A673 (cell line): ENCODE results near the gene CENPVL3. TPM values are rescaled to one million over a fixed set of nuclear protein-coding genes. Genes with fewer than 3 reads are reported as not detected.
"Not testable (repeated sequence)": the region's sequence is repeated elsewhere in the genome, so short reads cannot be mapped to it uniquely, and the experiment has no call there.

Experiments used
- Bru-seq: library from RNA; stranded (reverse); fragments of 400-500 nt; gene quantifications from one replicate; lab custom pipeline; 2021; lab: Mats Ljungman, UMichigan
- BruChase-seq, 2 experiments: library from RNA; stranded (reverse); fragments of 400-500 nt; gene quantifications; one replicate each; lab custom pipeline; 2021; lab: Mats Ljungman, UMichigan
- BruUV-seq: library from RNA; stranded (reverse); fragments of 400-500 nt; replicated peaks from 2 replicates; lab custom pipeline; 2021; lab: Mats Ljungman, UMichigan
- CTCF ChIA-PET: fragments of 300-600 bp; sonication (Branson Sonifier 250); formaldehyde crosslinking; loops from one replicate; lab custom pipeline; 2022; ENCODE audit warnings: antibody characterized with exemption; lab: Charles Lee
- POLR2A ChIA-PET: fragments of 300-600 bp; sonication (Branson Sonifier 250); formaldehyde crosslinking; loops from one replicate; lab custom pipeline; 2022; ENCODE audit warnings: antibody characterized with exemption; ENCODE audit not compliant: low non-redundant PET; lab: Charles Lee
- DNase-seq: peaks from one replicate; pipeline ENCODE4 v3.0.0-alpha.2; 2015; ENCODE audit warnings: low spot score
- H3K27ac ChIP-seq: fragments of 200-600 bp; sonication (generic); 2 replicates; pipeline ENCODE4 v1.5.1; 2016; ENCODE audit warnings: mixed run types, low read depth, mild to moderate bottlenecking, mixed read lengths, antibody characterized with exemption, low read length; ENCODE audit not compliant: poor library complexity, severe bottlenecking
- H3K27me3 ChIP-seq: fragments of 200-600 bp; sonication (generic); replicated peaks from 2 replicates; pipeline ENCODE4 v1.6.1; 2017; ENCODE audit warnings: mixed run types, low read depth, mild to moderate bottlenecking, mixed read lengths, antibody characterized with exemption, low read length; ENCODE audit not compliant: insufficient read depth, poor library complexity
- H3K36me3 ChIP-seq: fragments of 200-600 bp; sonication (generic); 2 replicates; pipeline ENCODE4 v1.6.1; 2016; ENCODE audit warnings: mixed run types, mild to moderate bottlenecking, mixed read lengths, antibody characterized with exemption, low read length; ENCODE audit not compliant: insufficient read depth, poor library complexity, severe bottlenecking
- H3K4me1 ChIP-seq: fragments of 200-600 bp; sonication (generic); 2 replicates; pipeline ENCODE4 v1.6.1; 2017; ENCODE audit warnings: mixed run types, mild to moderate bottlenecking, mixed read lengths, antibody characterized with exemption, low read length; ENCODE audit not compliant: insufficient read depth, poor library complexity, severe bottlenecking
- H3K4me3 ChIP-seq: fragments of 200-600 bp; sonication (generic); 2 replicates; pipeline ENCODE4 v1.5.1; 2016; ENCODE audit warnings: low read depth, mixed run types, mild to moderate bottlenecking, mixed read lengths, low read length; ENCODE audit not compliant: poor library complexity, severe bottlenecking
- H3K9me3 ChIP-seq: fragments of 200-600 bp; sonication (generic); 2 replicates; pipeline ENCODE4 v1.6.1; 2016; ENCODE audit warnings: mixed run types, low read depth, mild to moderate bottlenecking, mixed read lengths, antibody characterized with exemption, low read length; ENCODE audit not compliant: poor library complexity, severe bottlenecking
- CTCF ChIP-seq: fragments of 300-800, 200-600 bp; sonication (generic); conservative IDR thresholded peaks from 2 replicates; pipeline ENCODE4 v1.5.1; 2017; ENCODE audit warnings: low read depth, mild to moderate bottlenecking, antibody characterized with exemption, low read length, moderate library complexity, mixed read lengths
- EZH2 ChIP-seq: fragments of 200-600 bp; sonication (generic); IDR thresholded peaks from 2 replicates; pipeline ENCODE4 v1.6.1; 2017; ENCODE audit warnings: borderline replicate concordance, low read depth, mild to moderate bottlenecking, mixed read lengths, antibody characterized with exemption, low read length; ENCODE audit not compliant: poor library complexity, severe bottlenecking
- intact Hi-C: fragments of 100-400 bp; cut with micrococcal nuclease; formaldehyde crosslinking; loops from one replicate; pipeline ENCODE4 v1.10.0; 2022; ENCODE audit not compliant: unreplicated experiment
- long read RNA-seq: library from polyadenylated mRNA; stranded (forward); transcript quantifications from one replicate; pipeline ENCODE4 v2.0.0, GENCODE V29; 2022
- total RNA-seq: library from RNA; stranded (reverse); gene quantifications from 2 replicates; pipeline ENCODE4 v1.2.3, GENCODE V29; 2021

Gene CENPVL3
- 20.8 and 21.7 TPM in 2 replicates for total RNA-seq
- Bru-seq, nascent RNA, result percentile 72 among the genes with signal in this experiment
- percentile 95 among the genes with signal in this experiment for BruChase-seq, experiment 1, labeled RNA remaining after a 2-hour chase
- percentile 73 among the genes with signal in this experiment for BruChase-seq, experiment 2, labeled RNA remaining after a 6-hour chase
- long read RNA-seq, transcript CENPVL3-201 (1 exons, 1,945 nt), result major isoform, 197 of 197 reads
- long read RNA-seq, partial matches to known transcripts, result 0 of 197 reads
- long read RNA-seq, other reads (novel, unspliced or antisense), result 0 of 197 reads

- H3K27me3 ChIP-seq, H3K9me3 ChIP-seq, BruUV-seq, H3K36me3 ChIP-seq, H3K4me1 ChIP-seq, CTCF ChIA-PET, POLR2A ChIA-PET: not testable (repeated sequence)
- DNase-seq, result peak; percentile 81
- intact Hi-C loops, result loop anchor here (10.0 kb wide), 1 partner anchor 646 kb away; no protein-coding TSS in a partner anchor
- Histone ChIP-seq H3K27ac (peak within 1 kb of the TSS; percentile 57), H3K4me3 (peak within 1 kb of the TSS; percentile 45)
These were observed at the start of gene CENPVL3 for GRCh38 chrX:51618241-51619155. Gene CENPVL3, minus strand, starts transcription at chrX:51618912. Its CDS starts 39 bp downstream, at chrX:51618873.

GRCh38 chrX:51665981-51666380 lies 47.3 kb upstream of the CENPVL3 start:
- DNase-seq, result no peak
- Histone ChIP-seq H3K4me3 (no peak overlapping the region), H3K27me3 (peaks cover 10% of the 10 kb centered on the region), H3K9me3 (no peaks in the 10 kb centered on the region), H3K4me1 (no peaks in the 10 kb centered on the region), H3K36me3 (no peaks in the 10 kb centered on the region), H3K27ac (no peak overlapping the region)
- intact Hi-C loops, result no loop called here
- CTCF ChIA-PET, result no interaction called here
- POLR2A ChIA-PET, result no interaction called here
- no TSS peak for BruUV-seq
- TF ChIP-seq EZH2 (no peak), CTCF (no peak)

- Histone ChIP-seq H3K36me3 (no peaks in the 10 kb centered on the region), H3K9me3 (no peaks in the 10 kb centered on the region), H3K4me3 (no peak overlapping the region), H3K4me1 (no peaks in the 10 kb centered on the region), H3K27ac (no peak overlapping the region), H3K27me3 (no peaks in the 10 kb centered on the region)
- no TSS peak for BruUV-seq
- TF ChIP-seq EZH2, result no peak
- TF ChIP-seq CTCF, result no peak
- CTCF ChIA-PET, result no interaction called here
- DNase-seq, result no peak
- POLR2A ChIA-PET, result no interaction called here
- intact Hi-C loops, result no loop called here
These were observed 24.7 kb upstream of the CENPVL3 start for GRCh38 chrX:51643377-51643776.
